Measurements from ENCODE around the gene USP40.

- TF ChIP-seq, protein P1, sequence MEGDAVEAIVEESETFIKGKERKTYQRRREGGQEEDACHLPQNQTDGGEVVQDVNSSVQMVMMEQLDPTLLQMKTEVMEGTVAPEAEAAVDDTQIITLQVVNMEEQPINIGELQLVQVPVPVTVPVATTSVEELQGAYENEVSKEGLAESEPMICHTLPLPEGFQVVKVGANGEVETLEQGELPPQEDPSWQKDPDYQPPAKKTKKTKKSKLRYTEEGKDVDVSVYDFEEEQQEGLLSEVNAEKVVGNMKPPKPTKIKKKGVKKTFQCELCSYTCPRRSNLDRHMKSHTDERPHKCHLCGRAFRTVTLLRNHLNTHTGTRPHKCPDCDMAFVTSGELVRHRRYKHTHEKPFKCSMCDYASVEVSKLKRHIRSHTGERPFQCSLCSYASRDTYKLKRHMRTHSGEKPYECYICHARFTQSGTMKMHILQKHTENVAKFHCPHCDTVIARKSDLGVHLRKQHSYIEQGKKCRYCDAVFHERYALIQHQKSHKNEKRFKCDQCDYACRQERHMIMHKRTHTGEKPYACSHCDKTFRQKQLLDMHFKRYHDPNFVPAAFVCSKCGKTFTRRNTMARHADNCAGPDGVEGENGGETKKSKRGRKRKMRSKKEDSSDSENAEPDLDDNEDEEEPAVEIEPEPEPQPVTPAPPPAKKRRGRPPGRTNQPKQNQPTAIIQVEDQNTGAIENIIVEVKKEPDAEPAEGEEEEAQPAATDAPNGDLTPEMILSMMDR (IDR thresholded peaks at IDR 0.05; ENCODE audit: control extremely low read depth in 1 of 3, insufficient read depth in 1 of 3, low read depth in 1 of 3, low read length in 3 of 3) = no peak
- TF ChIP-seq EZH2 (IDR thresholded peaks at IDR 0.05; ENCODE audit: low read depth, low read length, severe bottlenecking) = no peak
- no peak for TF ChIP-seq SP4 (IDR thresholded peaks at IDR 0.05; ENCODE audit: low read length)
- TF ChIP-seq POLR2AphosphoS5 (IDR thresholded peaks at IDR 0.05; ENCODE audit: low read depth, low read length) = no peak
- TF ChIP-seq NANOG (IDR thresholded peaks at IDR 0.05; ENCODE audit: insufficient read depth, low read depth, low read length, poor library complexity, severe bottlenecking) = no peak
- TF ChIP-seq TEAD4 (IDR thresholded peaks at IDR 0.05; ENCODE audit: low read depth, low read length) = no peak
- no peak for TF ChIP-seq CEBPB (IDR thresholded peaks at IDR 0.05; ENCODE audit: low read depth, low read length)
Observed at GRCh38 chr2:233458031-233458610, 108.5 kb downstream of the USP40 start.
